HG03135 (cell line): Measurements from ENCODE around the gene FAM53B.
"Not testable (repeated sequence)": the region's sequence is repeated elsewhere in the genome, so short reads cannot be mapped to it uniquely, and the experiment has no call there.

Experiments
- ATAC-seq: cut with Tn5 transposase; IDR thresholded peaks from one replicate; pipeline ENCODE4 v1.9.1; 2021; ENCODE audit warnings: mild to moderate bottlenecking, moderate library complexity; ENCODE audit not compliant: unreplicated experiment

FAM53B gene

GRCh38 chr10:124616836-124617130 lies 127.4 kb downstream of the FAM53B start:
- ATAC-seq = no peak

GRCh38 chr10:124616040-124616835 lies 127.9 kb downstream of the FAM53B start:
- ATAC-seq = no peak

- ATAC-seq = no peak
Observed at GRCh38 chr10:124615259-124615658, 128.9 kb downstream of the FAM53B start.

- ATAC-seq = peak; percentile 43
Observed at GRCh38 chr10:124614003-124614659, 130.0 kb downstream of the FAM53B start.

- no peak for ATAC-seq
Observed at GRCh38 chr10:124612611-124613498, 131.3 kb downstream of the FAM53B start.

GRCh38 chr10:124611738-124612137 lies 132.4 kb downstream of the FAM53B start:
- ATAC-seq = no peak

- not testable (repeated sequence) for ATAC-seq
Observed at GRCh38 chr10:124610851-124611250, 133.3 kb downstream of the FAM53B start.

- ATAC-seq = not testable (repeated sequence)
Observed at GRCh38 chr10:124610186-124610585, 134.0 kb downstream of the FAM53B start.

GRCh38 chr10:124609698-124610097 lies 134.5 kb downstream of the FAM53B start:
- no peak for ATAC-seq

GRCh38 chr10:124608093-124608721 lies 136.0 kb downstream of the FAM53B start:
- ATAC-seq = no peak

- no peak for ATAC-seq
Observed at GRCh38 chr10:124607693-124608092, 136.5 kb downstream of the FAM53B start.

GRCh38 chr10:124606822-124607221 lies 137.4 kb downstream of the FAM53B start:
- no peak for ATAC-seq

- no peak for ATAC-seq
Observed at GRCh38 chr10:124605856-124606812, 138.0 kb downstream of the FAM53B start.

GRCh38 chr10:124605481-124605855 lies 138.7 kb downstream of the FAM53B start:
- ATAC-seq = no peak

- ATAC-seq = no peak
Observed at GRCh38 chr10:124605001-124605370, 139.2 kb downstream of the FAM53B start.

GRCh38 chr10:124604214-124605000 lies 139.8 kb downstream of the FAM53B start:
- ATAC-seq = no peak

GRCh38 chr10:124603376-124604213 lies 140.6 kb downstream of the FAM53B start:
- ATAC-seq = no peak

GRCh38 chr10:124602646-124603365 lies 141.4 kb downstream of the FAM53B start:
- no peak for ATAC-seq
